SK-N-SH treated with all-trans-retinoic acid at 6 μM for 48 hours (cell line): ENCODE results near the gene ERI2.

Experiments
- ARNTL ChIP-seq: fragments of 450-650 bp; formaldehyde crosslinking; IDR thresholded peaks from 2 replicates; pipeline ENCODE4 v1.5.0; 2020; ENCODE audit warnings: low read depth, mild to moderate bottlenecking, moderate library complexity, borderline replicate concordance
- ZNF565 ChIP-seq: fragments of 450-650 bp; formaldehyde crosslinking; conservative IDR thresholded peaks from 2 replicates; pipeline ENCODE4 v1.5.0; 2020; ENCODE audit warnings: low read depth, mild to moderate bottlenecking, moderate library complexity

DNA sequence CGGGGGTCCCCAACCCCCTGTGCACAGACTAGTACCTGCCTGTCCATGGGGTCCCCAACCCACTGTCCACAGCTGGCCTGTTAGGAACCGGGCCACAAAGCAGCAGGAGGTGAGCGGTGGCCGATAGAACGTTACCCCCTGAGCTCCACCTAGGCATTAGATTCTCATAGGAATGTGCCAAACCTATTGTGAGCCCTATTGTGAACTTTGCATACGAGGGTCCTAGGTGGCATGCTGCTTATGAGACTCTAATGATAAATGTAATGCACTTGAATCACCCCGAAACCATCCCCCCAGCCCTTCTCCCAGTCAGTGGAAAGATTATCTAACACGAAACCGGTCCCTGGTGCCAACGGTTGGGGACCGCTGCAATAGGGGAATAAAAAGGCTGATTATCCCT lies 1.6 kb upstream of the ERI2 start:
- TF ChIP-seq ZNF565 (CRISPR knock-in tag) (no peak), ARNTL (no peak)
